Measurements from ENCODE around the gene EMP2.
A peak's percentile ranks its signal among the peaks of the same experiment; 100 is the strongest.
"Not testable (repeated sequence)": the region's sequence is repeated elsewhere in the genome, so short reads cannot be mapped to it uniquely, and the experiment has no call there.

The EMP2 gene, protein sequence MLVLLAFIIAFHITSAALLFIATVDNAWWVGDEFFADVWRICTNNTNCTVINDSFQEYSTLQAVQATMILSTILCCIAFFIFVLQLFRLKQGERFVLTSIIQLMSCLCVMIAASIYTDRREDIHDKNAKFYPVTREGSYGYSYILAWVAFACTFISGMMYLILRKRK

GRCh38 chr16:10579965-10580882 is at the start of gene EMP2:
EMP2 (minus strand) TSS chr16:10580598; CDS start chr16:10547617, 32,981 bp downstream.
- peak in 1 of 3 experiments; percentile 47 for DNase-seq

DNA sequence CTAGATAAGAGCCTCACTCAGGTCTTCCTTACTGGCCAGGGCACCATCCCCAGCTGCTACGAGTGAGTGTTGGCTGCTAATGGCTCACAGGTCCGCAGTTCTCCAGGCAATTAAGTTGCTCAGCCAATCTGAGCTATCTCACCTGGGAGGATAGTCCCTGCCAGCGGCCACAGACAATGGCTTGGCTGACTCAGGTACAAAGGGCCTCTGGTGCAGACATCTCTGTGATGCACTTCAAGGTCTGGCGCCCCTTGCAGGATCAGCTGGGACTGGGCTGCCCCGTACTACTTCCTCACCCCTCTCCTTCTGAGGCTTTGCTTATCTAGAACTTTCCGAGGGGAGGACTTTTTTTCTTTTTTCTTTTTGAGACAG is 49.2 kb upstream of the EMP2 start:
- no peak for DNase-seq

DNA sequence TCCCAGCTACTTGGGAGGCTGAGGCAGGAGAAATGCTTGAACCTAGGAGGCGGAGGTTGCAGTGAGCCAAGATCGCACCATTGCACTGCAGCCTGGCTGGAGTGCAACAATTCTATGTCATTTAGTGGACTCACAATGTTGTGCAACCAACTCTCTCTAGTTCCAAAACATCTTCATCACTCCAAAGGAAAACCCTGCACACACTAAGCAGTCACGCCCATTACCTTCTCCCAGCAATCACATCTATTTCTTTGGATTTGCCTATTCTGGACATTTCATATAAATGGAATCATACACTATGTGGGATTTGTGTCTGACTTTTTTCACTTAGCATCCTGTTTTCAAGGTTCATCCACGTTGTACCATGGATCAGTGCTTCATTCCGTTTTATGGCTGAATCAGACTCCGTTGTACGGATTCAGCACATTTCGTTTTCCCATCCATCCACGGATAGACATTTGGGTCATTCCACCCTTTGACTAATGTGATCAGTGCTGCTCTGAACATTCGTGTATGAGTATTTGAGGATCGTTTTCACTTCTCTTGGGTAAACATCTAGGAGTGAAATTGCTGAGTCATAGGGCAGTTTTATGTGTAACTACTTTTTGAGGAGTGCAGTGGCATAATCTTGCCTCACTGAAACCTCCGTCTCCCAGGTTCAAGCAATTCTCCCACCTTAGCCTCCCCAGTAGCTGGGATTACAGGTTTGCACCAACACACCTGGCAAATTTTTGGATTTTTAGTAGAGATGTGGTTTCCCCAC is 45.4 kb upstream of the EMP2 start:
- DNase-seq, result no peak

DNA sequence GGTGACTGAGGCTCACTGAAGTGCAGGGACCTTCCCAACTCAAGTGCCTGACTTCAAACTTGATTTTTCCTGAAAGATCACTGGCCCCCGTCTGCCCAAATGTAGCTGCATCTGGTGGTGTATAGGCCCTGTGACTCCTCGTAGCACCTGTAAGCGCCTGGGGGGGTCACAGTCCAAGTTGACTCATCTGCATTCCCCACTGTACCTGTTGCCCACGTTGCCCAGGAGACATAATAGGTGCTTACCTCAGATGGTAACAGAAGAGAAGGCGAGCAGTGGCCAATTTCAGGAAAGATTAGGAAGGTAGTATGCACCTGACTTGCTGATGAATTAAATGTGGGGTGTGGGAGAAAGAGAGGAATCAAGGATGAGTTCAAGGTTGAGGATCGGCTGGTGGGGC is 44.1 kb upstream of the EMP2 start:
- no peak for DNase-seq

DNA sequence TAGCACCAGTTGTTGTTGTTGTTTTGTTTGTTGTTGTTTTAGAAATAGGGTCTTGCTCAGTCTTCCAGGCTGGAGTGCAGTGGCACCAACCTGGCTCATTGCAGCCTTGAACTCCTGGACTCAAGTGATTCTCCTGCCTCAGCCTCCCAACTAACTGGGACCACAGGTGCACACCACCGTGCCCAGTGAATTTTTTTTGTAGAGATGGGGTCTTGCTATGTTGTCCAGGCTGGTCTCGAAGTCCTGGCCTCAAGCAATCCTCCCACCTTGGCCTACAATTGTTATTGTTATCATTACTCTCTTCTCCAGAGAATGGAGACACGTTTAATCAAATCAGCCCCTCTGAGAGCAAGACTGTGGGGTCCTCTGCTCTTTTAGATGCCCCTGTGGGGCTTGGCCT is 42.7 kb upstream of the EMP2 start:
- no peak for DNase-seq

GRCh38 chr16:10622036-10622921 is 41.9 kb upstream of the EMP2 start:
- DNase-seq, result no peak

DNA sequence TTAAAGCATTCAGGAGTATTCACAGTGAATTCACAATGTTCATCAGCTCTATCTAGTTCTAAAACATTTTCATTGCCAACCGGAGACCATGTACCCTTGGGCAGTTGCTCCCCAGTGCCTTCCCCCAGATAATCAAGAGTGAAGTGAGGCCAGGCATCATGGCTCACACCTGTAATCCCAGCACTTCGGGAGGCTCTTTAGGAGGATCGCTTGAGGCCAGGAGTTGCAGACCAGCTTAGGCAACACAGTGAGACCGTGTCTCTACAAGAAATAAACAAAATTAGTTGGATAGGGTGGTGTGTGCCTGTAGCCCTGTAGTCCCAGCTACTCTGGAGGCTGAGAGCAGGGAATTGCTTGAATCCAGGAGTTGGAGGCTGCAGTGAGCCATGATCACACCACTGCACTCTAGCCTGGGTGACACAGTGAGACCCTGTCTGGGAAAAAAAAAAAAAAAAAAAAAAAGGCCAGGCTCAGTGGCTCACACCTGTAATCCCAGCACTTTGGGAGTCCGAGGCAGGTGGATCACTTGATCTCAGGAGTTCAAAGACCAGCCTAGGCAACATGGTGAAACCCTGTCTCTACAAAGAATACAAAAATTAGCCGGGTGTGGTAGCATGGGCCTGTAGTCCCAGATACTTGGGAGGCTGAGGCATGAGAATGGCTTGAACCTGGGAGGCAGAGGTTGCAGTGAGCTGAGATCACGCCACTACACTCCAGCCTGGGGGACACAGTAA is 41.0 kb upstream of the EMP2 start:
- DNase-seq, result not testable (repeated sequence)

DNA sequence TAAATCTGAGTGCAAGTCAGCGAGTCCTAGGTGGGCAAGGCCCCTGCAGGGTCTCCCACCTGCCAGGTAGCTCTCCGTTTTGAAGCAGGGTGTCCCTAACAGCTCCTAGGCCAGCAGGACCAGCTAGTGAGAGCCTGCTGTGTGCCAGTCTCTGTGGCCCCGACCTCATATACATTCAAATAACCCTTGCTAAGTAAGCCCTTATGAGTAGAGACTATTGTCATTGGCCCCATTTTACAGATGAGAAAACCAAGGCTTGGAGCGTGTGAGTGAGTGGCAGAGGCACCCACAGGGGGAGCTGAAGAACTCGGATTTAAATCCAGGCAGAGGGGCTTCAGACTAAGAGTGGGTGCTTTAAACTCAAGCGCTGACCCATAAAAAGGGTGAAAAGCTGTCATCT is 39.7 kb upstream of the EMP2 start:
- no peak for DNase-seq

GRCh38 chr16:10619271-10619849 is 39.0 kb upstream of the EMP2 start:
- DNase-seq, result no peak

GRCh38 chr16:10618710-10619209 is 38.4 kb upstream of the EMP2 start:
- no peak for DNase-seq

- DNase-seq, result peak in 1 of 3 experiments; percentile 5
Observed at GRCh38 chr16:10617662-10618420, 37.4 kb upstream of the EMP2 start.

GRCh38 chr16:10616756-10617640 is 36.6 kb upstream of the EMP2 start:
- DNase-seq, result no peak

- no peak for DNase-seq
Observed at GRCh38 chr16:10616419-10616755, 36.0 kb upstream of the EMP2 start.

DNA sequence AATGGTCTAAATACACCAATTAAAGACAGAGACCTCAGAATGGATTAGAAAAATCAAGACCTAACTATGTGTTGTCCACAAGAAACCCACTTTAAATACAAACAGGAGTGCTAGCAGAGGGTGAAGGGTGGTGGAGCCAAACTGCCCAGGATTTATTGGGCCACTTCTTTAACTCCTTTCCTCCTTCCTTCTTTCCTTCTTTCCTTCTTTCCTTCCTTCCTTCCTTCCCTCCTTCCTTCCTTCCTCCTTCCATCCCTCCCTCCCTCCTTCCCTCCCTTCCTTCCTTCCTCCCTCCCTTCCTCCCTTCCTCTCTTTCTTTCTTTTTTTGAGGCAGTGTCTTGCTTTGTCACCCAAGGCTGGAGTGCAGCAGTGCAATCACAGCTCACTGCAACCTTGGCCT is 34.3 kb upstream of the EMP2 start:
- no peak for DNase-seq

DNA sequence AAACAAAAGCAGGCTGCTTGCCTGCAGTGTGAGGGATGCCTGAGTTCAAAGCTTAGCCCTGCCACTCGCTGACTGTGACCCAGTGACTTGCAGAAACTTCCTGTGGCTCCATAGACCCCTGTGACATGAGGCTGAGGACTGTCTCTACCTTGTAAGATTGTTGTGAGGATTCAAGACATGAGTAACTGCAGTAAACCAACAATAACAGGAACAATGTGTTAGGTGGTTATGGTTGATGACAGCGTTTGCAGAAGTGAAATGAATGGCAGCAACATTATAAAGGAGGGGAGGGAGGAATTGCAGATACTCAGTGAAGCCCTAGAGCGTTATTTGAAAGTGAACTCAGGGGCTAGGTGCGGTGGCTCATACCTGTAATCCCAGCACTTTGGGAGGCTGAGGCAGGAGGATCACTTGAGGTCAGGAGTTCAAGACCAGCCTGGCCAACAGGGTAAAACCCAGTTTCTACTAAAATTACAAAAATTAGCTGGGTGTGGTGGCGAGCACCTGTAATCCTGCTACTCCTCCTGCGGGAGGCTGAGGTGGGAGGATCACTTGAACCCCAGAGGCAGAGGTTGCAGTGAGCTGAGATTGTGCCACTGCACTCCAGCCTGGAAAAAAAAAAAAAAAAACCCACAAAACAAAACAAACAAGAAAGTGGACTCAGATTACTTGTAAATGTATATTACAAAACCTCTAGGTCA is 33.5 kb upstream of the EMP2 start:
- no peak for DNase-seq

DNA sequence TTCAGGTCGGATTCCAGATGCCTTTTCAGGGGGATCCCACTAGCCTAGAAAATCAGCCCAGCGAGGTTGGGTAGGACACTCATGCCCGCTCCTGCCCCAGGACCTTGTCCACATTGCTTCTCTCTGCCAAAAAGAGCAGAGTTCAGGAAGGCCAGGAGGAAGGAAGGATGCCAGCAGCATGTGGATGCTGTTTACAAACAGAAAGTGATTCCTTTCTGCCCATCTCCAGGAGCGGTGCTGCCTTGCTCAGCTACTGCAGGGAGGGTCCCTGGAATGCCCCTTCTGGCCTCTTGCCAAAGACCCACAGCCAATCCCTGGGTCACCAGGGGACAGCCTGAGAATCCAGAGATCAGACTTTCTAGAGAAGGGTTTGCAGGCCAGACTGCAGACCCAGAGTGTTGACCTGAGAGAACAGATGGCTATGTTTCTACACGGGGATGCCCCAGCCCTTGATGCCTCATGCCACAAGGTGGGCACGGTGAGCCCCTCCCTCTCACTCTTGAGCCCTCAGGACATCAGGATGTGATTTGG is 32.3 kb upstream of the EMP2 start:
- DNase-seq, result no peak

- DNase-seq, result no peak
Observed at GRCh38 chr16:10611825-10612342, 31.5 kb upstream of the EMP2 start.

DNA sequence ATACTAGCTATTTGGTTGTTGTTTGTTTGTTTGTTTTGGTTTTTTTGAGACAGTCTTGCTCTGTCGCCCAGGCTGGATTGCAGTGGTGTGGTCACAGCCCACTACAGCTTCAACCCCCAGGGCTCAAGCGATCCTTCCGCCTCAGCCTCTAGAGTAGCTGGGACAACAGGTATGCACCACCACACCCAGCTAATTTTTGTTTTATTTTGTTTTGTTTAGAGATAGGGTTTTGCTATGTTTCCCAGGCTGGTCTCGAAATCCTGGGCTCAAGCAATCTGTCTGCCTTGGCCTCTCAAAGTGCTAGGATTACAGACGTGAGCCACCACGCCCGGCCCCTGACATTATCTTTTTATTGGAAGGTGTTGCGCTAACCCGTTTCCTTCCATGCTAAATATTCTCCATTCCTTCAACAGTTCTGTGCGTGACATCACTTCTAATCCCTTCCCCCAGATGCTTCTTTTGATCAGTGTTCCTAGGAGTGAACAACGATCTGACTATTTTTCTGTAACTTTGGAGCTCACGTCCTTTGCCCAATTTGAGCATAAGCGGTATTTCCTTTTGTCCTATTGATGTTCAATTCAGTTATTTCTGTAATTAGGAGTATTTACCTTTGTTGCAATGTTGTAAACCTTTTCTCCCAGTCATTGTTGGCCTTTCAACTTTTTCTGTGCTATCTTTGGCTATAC is 30.2 kb upstream of the EMP2 start:
- no peak for DNase-seq

Measured in NCI-H1417 (cell line).